Osteoblast (primary cell): ENCODE results near the gene TMA16. TPM values are rescaled to one million over a fixed set of nuclear protein-coding genes. Genes with fewer than 3 reads are reported as not detected.

ENCODE experiments used
- DNase-seq: peaks from one replicate; pipeline ENCODE4 v3.0.0; 2011; ENCODE audit warnings: low spot score, mixed read lengths; ENCODE audit not compliant: insufficient read length; ENCODE audit errors: missing footprints
- H2AFZ ChIP-seq: 2 replicates; pipeline ENCODE4 v1.6.0; 2011; ENCODE audit warnings: mild to moderate bottlenecking, low read length
- H3K27ac ChIP-seq: 2 replicates; pipeline ENCODE4 v1.5.1; 2011; ENCODE audit warnings: mild to moderate bottlenecking, low read depth, low read length, moderate library complexity
- H3K27me3 ChIP-seq: 2 replicates; pipeline ENCODE4 v1.6.0; 2012; ENCODE audit warnings: mild to moderate bottlenecking, control low read depth, inconsistent platforms, low read length, moderate library complexity; ENCODE audit not compliant: insufficient read depth
- H3K36me3 ChIP-seq: 2 replicates; pipeline ENCODE4 v1.5.1; 2011; ENCODE audit warnings: mild to moderate bottlenecking, low read length, control low read depth, moderate library complexity; ENCODE audit not compliant: insufficient read depth
- H3K4me1 ChIP-seq: 2 replicates; pipeline ENCODE4 v1.5.1; 2011; ENCODE audit warnings: mild to moderate bottlenecking, low read length, control low read depth, moderate library complexity; ENCODE audit not compliant: insufficient read depth
- H3K4me2 ChIP-seq: 2 replicates; pipeline ENCODE4 v1.6.0; 2011; ENCODE audit warnings: mild to moderate bottlenecking, low read length; ENCODE audit not compliant: insufficient read depth
- H3K4me3 ChIP-seq: fragments of 200-600 bp; sonication (generic); 3 replicates; pipeline ENCODE4 v1.5.1; 2012; ENCODE audit warnings: mild to moderate bottlenecking, low read length, inconsistent platforms; ENCODE audit not compliant: insufficient read depth
- H3K79me2 ChIP-seq: 2 replicates; pipeline ENCODE4 v1.6.0; 2012; ENCODE audit warnings: mild to moderate bottlenecking, low read length, control low read depth, inconsistent platforms; ENCODE audit not compliant: insufficient read depth
- H3K9me3 ChIP-seq: 2 replicates; pipeline ENCODE4 v1.5.1; 2011; ENCODE audit warnings: low read depth, low read length, control low read depth
- H4K20me1 ChIP-seq: 2 replicates; pipeline ENCODE4 v1.6.0; 2012; ENCODE audit warnings: mild to moderate bottlenecking, low read length, control low read depth; ENCODE audit not compliant: insufficient read depth
- total RNA-seq: library from RNA; depleted of rRNA; stranded (reverse); fragments of >200 nt; gene quantifications from 2 replicates; pipeline ENCODE4 v1.2.3, GENCODE V29; 2012
- TF ChIP-seq, protein P1 (sequence below): IDR thresholded peaks from 2 replicates; pipeline ENCODE4 v1.5.1; 2011; ENCODE audit warnings: mild to moderate bottlenecking, low read depth, low read length, moderate library complexity; ENCODE audit errors: extremely low read depth

TMA16 gene
- total RNA-seq, 1 donor, result 22.8 TPM

DNA sequence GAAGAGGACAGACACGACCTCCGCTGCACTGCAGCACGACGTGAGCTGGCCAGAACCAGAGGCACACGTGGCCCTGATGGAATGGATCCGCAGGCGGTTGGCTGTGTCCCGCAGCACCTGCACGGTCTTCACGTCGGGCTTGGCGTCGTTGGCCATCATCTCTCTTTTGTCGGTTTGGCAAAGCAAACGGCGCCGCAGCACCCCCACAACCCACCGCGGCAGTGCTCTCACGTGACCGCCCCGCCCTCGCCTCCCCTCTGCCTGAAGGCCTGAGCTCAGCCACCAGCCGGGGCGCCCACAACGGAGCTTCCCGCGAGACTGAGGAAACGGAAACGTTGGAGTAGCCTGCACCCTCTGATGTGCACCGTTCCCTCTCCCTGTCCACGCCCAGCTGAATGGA is 20.9 kb upstream of the TMA16 start, which contains the start of gene TKTL2:
TKTL2 (minus strand) TSS at position 179 of the 400 bp plus-strand sequence; CDS start at position 159, 20 bp downstream.
- no peak for DNase-seq
- no peaks in the 10 kb centered on the region for H3K4me1 ChIP-seq
- H3K79me2 ChIP-seq, result no peaks in the 10 kb centered on the region
- H3K36me3 ChIP-seq, result no peaks in the 10 kb centered on the region
- no peak within 1 kb of the TSS for H3K4me3 ChIP-seq
- H3K27me3 ChIP-seq, result no peaks in the 10 kb centered on the region
- H3K27ac ChIP-seq, result no peak within 1 kb of the TSS
- no peaks in the 10 kb centered on the region for H4K20me1 ChIP-seq
- no peak within 1 kb of the TSS for H2AFZ ChIP-seq
- H3K4me2 ChIP-seq, result no peak within 1 kb of the TSS
- TF ChIP-seq, protein P1, sequence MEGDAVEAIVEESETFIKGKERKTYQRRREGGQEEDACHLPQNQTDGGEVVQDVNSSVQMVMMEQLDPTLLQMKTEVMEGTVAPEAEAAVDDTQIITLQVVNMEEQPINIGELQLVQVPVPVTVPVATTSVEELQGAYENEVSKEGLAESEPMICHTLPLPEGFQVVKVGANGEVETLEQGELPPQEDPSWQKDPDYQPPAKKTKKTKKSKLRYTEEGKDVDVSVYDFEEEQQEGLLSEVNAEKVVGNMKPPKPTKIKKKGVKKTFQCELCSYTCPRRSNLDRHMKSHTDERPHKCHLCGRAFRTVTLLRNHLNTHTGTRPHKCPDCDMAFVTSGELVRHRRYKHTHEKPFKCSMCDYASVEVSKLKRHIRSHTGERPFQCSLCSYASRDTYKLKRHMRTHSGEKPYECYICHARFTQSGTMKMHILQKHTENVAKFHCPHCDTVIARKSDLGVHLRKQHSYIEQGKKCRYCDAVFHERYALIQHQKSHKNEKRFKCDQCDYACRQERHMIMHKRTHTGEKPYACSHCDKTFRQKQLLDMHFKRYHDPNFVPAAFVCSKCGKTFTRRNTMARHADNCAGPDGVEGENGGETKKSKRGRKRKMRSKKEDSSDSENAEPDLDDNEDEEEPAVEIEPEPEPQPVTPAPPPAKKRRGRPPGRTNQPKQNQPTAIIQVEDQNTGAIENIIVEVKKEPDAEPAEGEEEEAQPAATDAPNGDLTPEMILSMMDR, result no peak
- no peaks in the 10 kb centered on the region for H3K9me3 ChIP-seq

DNA sequence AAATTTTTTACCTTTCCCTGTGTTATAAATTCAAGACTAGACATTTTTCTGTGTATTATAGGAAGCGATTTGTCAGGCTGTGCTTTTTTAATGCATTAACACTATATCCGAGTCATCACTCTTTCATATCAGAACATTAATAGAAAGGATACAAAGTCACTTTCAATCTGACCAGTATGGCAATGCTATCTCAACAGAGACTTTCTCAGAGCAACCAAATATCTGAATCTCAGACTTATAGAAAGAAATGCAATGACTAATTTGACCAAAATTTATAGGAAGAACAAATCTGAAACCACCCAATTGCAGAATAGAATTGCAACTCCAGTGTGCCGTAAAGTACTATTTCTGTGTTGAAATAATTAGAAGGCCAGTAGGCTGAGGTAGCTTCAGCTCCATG is 20.5 kb upstream of the TMA16 start:
- TF ChIP-seq, protein P1, result no peak
- Histone ChIP-seq H2AFZ (no peak overlapping the region), H3K9me3 (no peaks in the 10 kb centered on the region), H3K4me2 (no peak overlapping the region), H3K27ac (no peak overlapping the region), H3K4me1 (no peaks in the 10 kb centered on the region), H3K4me3 (no peak overlapping the region), H3K27me3 (no peaks in the 10 kb centered on the region), H3K36me3 (no peaks in the 10 kb centered on the region), H4K20me1 (no peaks in the 10 kb centered on the region), H3K79me2 (no peaks in the 10 kb centered on the region)
- no peak for DNase-seq

DNA sequence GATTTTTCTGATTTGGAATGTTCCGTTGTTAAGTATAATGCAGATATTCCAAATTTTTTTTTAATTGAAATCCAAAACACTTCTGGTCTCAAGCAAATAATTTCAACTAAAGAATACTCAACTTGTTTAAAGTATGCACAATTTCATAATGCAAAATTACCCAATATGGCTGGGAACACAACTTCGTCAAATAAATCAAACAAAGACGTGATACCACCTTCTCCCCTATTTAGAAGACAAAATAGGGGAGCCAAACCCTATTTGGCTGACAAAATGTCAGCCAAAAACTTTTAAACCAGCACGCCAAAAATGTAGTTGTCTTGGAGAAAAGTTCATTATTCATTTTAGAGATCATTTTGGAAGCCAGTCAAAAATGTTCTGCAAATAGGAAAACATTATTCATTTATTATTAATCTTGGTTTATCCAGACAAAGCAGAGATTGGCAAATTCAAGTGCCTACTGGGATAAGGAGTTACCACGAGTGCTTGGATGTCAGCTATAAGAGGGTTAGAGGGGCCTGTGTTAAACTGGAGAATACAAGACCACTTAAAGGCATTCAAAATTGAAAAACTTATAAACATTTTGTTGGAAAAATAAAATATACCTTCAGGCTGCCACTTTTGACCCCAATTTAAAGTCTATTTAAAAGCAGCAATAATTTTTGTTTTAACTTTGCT is 17.6 kb upstream of the TMA16 start:
- Histone ChIP-seq H3K79me2 (no peaks in the 10 kb centered on the region), H2AFZ (no peak overlapping the region), H3K9me3 (no peaks in the 10 kb centered on the region), H3K36me3 (no peaks in the 10 kb centered on the region), H3K4me1 (no peaks in the 10 kb centered on the region), H3K4me2 (no peak overlapping the region), H3K27me3 (peaks cover 3% of the 10 kb centered on the region), H4K20me1 (no peaks in the 10 kb centered on the region), H3K4me3 (no peak overlapping the region), H3K27ac (no peak overlapping the region)
- DNase-seq, result no peak
- TF ChIP-seq, protein P1, result no peak

DNA sequence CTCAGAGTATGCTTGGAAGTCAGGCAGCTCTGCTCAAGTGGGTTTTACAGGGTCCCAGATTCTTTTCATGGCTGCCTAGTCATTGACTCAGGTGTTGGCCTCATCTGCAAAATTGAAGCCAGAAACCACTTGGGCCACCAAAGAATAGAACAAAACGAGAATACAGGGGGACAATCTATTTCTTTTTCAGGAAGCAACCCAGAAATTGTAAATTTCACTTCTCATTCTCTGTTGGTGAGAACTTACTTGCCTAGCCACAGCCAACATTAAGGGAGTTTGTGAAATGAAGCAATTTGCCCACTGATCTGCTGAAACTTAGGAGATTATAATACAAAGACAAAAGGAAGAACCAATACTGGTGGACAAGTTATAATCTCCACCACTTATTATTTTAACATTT is 12.3 kb upstream of the TMA16 start:
- Histone ChIP-seq H2AFZ (no peak overlapping the region), H3K4me3 (no peak overlapping the region), H4K20me1 (no peaks in the 10 kb centered on the region), H3K9me3 (no peaks in the 10 kb centered on the region), H3K27me3 (peaks cover 12% of the 10 kb centered on the region), H3K27ac (no peak overlapping the region), H3K36me3 (no peaks in the 10 kb centered on the region), H3K79me2 (no peaks in the 10 kb centered on the region), H3K4me2 (no peak overlapping the region), H3K4me1 (no peaks in the 10 kb centered on the region)
- DNase-seq, result no peak
- TF ChIP-seq, protein P1, result no peak
